MM.1S (cell line): ENCODE results near the gene CTRL.

Experiments
- EZH2 ChIP-seq: fragments of 300-600 bp; sonication (generic); optimal IDR thresholded peaks from 2 replicates; pipeline ENCODE3; 2017; ENCODE audit warnings: low read depth, mild to moderate bottlenecking, antibody characterized with exemption, low read length, mixed read lengths
- EZH2phosphoT487 ChIP-seq: fragments of 300-600 bp; sonication (generic); IDR thresholded peaks from 2 replicates; pipeline ENCODE4 v1.6.1; 2018; ENCODE audit warnings: antibody characterized with exemption, low read length
- TF ChIP-seq, protein P1 (sequence below): fragments of 300-600 bp; sonication (generic); IDR thresholded peaks from 2 replicates; pipeline ENCODE4 v1.5.1; 2016; ENCODE audit warnings: antibody characterized with exemption, low read length, mixed read lengths

DNA sequence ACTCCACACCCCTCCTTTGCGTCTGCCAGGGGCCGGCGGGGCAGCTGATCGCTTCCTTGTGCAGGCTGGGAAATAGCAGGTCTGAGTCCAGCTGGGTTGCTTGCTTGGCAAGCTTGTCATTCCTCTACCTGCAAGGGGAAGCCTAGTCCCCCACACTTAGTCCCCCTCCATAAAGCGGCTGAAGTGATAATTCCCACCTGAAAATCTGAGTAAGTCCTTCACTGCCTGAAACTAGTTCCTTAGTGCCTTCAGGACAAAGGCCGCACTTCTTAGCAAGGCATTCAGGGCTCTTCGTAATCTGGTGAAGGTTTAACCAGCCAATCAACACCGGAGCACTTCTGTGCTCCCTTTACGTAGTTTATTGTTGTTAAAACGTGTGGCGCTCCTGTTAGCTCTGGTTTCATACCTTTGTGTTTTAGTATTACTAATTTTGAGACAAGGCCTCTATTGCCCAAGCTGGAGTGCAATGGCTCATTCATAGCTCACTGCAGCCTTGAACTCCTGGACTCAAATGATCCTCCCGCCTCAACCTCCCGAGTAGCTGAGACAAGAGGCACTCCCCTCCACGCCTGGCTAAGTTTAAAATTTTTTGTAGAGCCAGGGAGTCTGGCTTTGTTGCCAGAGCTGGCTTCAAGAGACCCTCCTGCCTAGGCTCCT, 37.8 kb downstream of the CTRL start:
- TF ChIP-seq, protein P1, sequence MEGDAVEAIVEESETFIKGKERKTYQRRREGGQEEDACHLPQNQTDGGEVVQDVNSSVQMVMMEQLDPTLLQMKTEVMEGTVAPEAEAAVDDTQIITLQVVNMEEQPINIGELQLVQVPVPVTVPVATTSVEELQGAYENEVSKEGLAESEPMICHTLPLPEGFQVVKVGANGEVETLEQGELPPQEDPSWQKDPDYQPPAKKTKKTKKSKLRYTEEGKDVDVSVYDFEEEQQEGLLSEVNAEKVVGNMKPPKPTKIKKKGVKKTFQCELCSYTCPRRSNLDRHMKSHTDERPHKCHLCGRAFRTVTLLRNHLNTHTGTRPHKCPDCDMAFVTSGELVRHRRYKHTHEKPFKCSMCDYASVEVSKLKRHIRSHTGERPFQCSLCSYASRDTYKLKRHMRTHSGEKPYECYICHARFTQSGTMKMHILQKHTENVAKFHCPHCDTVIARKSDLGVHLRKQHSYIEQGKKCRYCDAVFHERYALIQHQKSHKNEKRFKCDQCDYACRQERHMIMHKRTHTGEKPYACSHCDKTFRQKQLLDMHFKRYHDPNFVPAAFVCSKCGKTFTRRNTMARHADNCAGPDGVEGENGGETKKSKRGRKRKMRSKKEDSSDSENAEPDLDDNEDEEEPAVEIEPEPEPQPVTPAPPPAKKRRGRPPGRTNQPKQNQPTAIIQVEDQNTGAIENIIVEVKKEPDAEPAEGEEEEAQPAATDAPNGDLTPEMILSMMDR = no peak
- TF ChIP-seq EZH2 (no peak), EZH2phosphoT487 (no peak)
